NCI-H187 treated with DMSO at 0.1 percent for 48 hours (cell line): ENCODE results near the gene FAM50B.
"Not testable (repeated sequence)": the region's sequence is repeated elsewhere in the genome, so short reads cannot be mapped to it uniquely, and the experiment has no call there.

Source experiments
- DNase-seq: peaks from one replicate; lab custom pipeline; 2025; lab: John Stamatoyannopoulos, UW

The FAM50B gene

GRCh38 chr6:3849681-3850450 lies 693 bp downstream of the FAM50B start:
- no peak for DNase-seq

GRCh38 chr6:3850451-3851203 lies 1.5 kb downstream of the FAM50B start:
- no peak for DNase-seq

- no peak for DNase-seq
Observed at GRCh38 chr6:3851839-3852238, 2.7 kb downstream of the FAM50B start.

GRCh38 chr6:3852391-3852790 lies 3.2 kb downstream of the FAM50B start:
- DNase-seq, result no peak

- DNase-seq, result no peak
Observed at GRCh38 chr6:3855866-3856265, 6.7 kb downstream of the FAM50B start.

GRCh38 chr6:3856576-3856975 lies 7.4 kb downstream of the FAM50B start:
- no peak for DNase-seq

- DNase-seq, result no peak
Observed at GRCh38 chr6:3857468-3858456, 8.6 kb downstream of the FAM50B start.

GRCh38 chr6:3859878-3860552 lies 10.8 kb downstream of the FAM50B start:
- DNase-seq, result no peak

- no peak for DNase-seq
Observed at GRCh38 chr6:3861424-3861823, 12.3 kb downstream of the FAM50B start.

GRCh38 chr6:3862038-3862437 lies 12.9 kb downstream of the FAM50B start:
- DNase-seq, result no peak

GRCh38 chr6:3863322-3863721 lies 14.1 kb downstream of the FAM50B start:
- DNase-seq, result not testable (repeated sequence)

GRCh38 chr6:3865463-3865862 lies 16.3 kb downstream of the FAM50B start:
- DNase-seq, result no peak

GRCh38 chr6:3867641-3868502 lies 18.7 kb downstream of the FAM50B start:
- no peak for DNase-seq

GRCh38 chr6:3868544-3868943 lies 19.4 kb downstream of the FAM50B start:
- DNase-seq, result no peak

GRCh38 chr6:3869284-3869631 lies 20.1 kb downstream of the FAM50B start:
- no peak for DNase-seq

- DNase-seq, result no peak
Observed at GRCh38 chr6:3869632-3870527, 20.7 kb downstream of the FAM50B start.

GRCh38 chr6:3870528-3870925 lies 21.4 kb downstream of the FAM50B start:
- no peak for DNase-seq

GRCh38 chr6:3871515-3871914 lies 22.3 kb downstream of the FAM50B start:
- DNase-seq, result no peak

- DNase-seq, result no peak
Observed at GRCh38 chr6:3871939-3872338, 22.8 kb downstream of the FAM50B start.

- DNase-seq, result no peak
Observed at GRCh38 chr6:3872370-3872854, 23.2 kb downstream of the FAM50B start.
